GM23338 (cell line): ENCODE data around the gene PAX4. TPM values are rescaled to one million over a fixed set of nuclear protein-coding genes. Genes with fewer than 3 reads are reported as not detected.

Source experiments
- ATAC-seq: fragments of 200-7000 bp; cut with Tn5 transposase; 3 replicates; pipeline ENCODE4 v1.9.1; 2020
- DNase-seq: peaks from one replicate; pipeline ENCODE4 v3.0.0-alpha.2; 2015; ENCODE audit warnings: low spot score
- H2AFZ ChIP-seq: fragments of 200-600 bp; sonication (generic); 2 replicates; pipeline ENCODE4 v1.8.0; 2016; ENCODE audit warnings: antibody characterized with exemption, mild to moderate bottlenecking, moderate library complexity
- H3F3A ChIP-seq: fragments of 200-600 bp; sonication (generic); replicated peaks from 2 replicates; pipeline ENCODE4 v1.8.0; 2017; ENCODE audit warnings: antibody characterized with exemption, mixed run types, low read depth
- H3K27ac ChIP-seq: fragments of 200-600 bp; sonication (generic); 2 replicates; pipeline ENCODE4 v1.6.1; 2016; ENCODE audit warnings: low read depth
- H3K27me3 ChIP-seq: fragments of 200-600 bp; sonication (generic); 2 replicates; pipeline ENCODE4 v1.8.0; 2016; ENCODE audit warnings: mild to moderate bottlenecking, mixed run types, moderate library complexity; ENCODE audit not compliant: insufficient read depth
- H3K36me3 ChIP-seq: fragments of 200-600 bp; sonication (generic); 2 replicates; pipeline ENCODE4 v1.8.0; 2016; ENCODE audit warnings: mild to moderate bottlenecking; ENCODE audit not compliant: insufficient read depth
- H3K4me1 ChIP-seq: fragments of 200-600 bp; sonication (generic); 2 replicates; pipeline ENCODE4 v1.8.0; 2016; ENCODE audit warnings: mild to moderate bottlenecking, moderate library complexity; ENCODE audit not compliant: insufficient read depth
- H3K4me2 ChIP-seq: fragments of 200-600 bp; sonication (generic); 2 replicates; pipeline ENCODE4 v1.7.1; 2017; ENCODE audit warnings: mixed run types
- H3K4me3 ChIP-seq: fragments of 200-600 bp; sonication (generic); 2 replicates; pipeline ENCODE4 v1.6.1; 2016; ENCODE audit warnings: mixed run types
- H3K79me2 ChIP-seq: fragments of 200-600 bp; sonication (generic); replicated peaks from 2 replicates; pipeline ENCODE4 v1.8.0; 2017; ENCODE audit warnings: mild to moderate bottlenecking; ENCODE audit not compliant: insufficient read depth
- H3K9me2 ChIP-seq: fragments of 200-600 bp; sonication (generic); 2 replicates; pipeline ENCODE4 v1.8.0; 2017; ENCODE audit not compliant: insufficient read depth
- H4K20me1 ChIP-seq: fragments of 200-600 bp; sonication (generic); replicated peaks from 2 replicates; pipeline ENCODE4 v1.8.0; 2017; ENCODE audit warnings: mild to moderate bottlenecking; ENCODE audit not compliant: insufficient read depth
- H3K27ac Mint-ChIP-seq: 2 replicates; pipeline ENCODE4 v1.8.0; 2020; ENCODE audit warnings: inconsistent platforms, mild to moderate bottlenecking, moderate library complexity, mixed read lengths
- H3K27me3 Mint-ChIP-seq: 3 replicates; pipeline ENCODE4 v1.8.0; 2022; ENCODE audit warnings: low read depth, mild to moderate bottlenecking, moderate library complexity, mixed read lengths, inconsistent platforms; ENCODE audit not compliant: insufficient read depth, poor library complexity
- H3K36me3 Mint-ChIP-seq: 3 replicates; pipeline ENCODE4 v1.8.0; 2021; ENCODE audit warnings: low read depth, mild to moderate bottlenecking, inconsistent platforms, moderate library complexity, mixed read lengths
- H3K4me1 Mint-ChIP-seq: 3 replicates; pipeline ENCODE4 v1.8.0; 2020; ENCODE audit warnings: mild to moderate bottlenecking, inconsistent platforms, mixed read lengths
- H3K4me3 Mint-ChIP-seq: 3 replicates; pipeline ENCODE4 v1.8.0; 2021; ENCODE audit warnings: moderate library complexity, mild to moderate bottlenecking, inconsistent platforms, mixed read lengths
- H3K9me3 Mint-ChIP-seq: 3 replicates; pipeline ENCODE4 v1.8.0; 2020; ENCODE audit warnings: moderate library complexity, mild to moderate bottlenecking, inconsistent platforms, mixed read lengths
- CREB1 ChIP-seq: fragments of 250-450 bp; sonication (Bioruptor Pico); IDR thresholded peaks from 2 replicates; pipeline ENCODE4 v1.5.0; 2020; ENCODE audit warnings: low read depth, mild to moderate bottlenecking, moderate library complexity
- ETS1 ChIP-seq: IDR thresholded peaks from 2 replicates; pipeline ENCODE4 v1.6.1; 2016; ENCODE audit warnings: antibody characterized with exemption
- EZH2 ChIP-seq: fragments of 200-600 bp; sonication (generic); IDR thresholded peaks from one replicate; pipeline ENCODE4 v1.8.0; 2017; ENCODE audit warnings: antibody characterized with exemption, mild to moderate bottlenecking, low read depth; ENCODE audit not compliant: unreplicated experiment
- EZH2phosphoT487 ChIP-seq: fragments of 200-600 bp; sonication (generic); IDR thresholded peaks from one replicate; pipeline ENCODE4 v1.8.1; 2018; ENCODE audit warnings: antibody characterized with exemption; ENCODE audit not compliant: unreplicated experiment
- JUNB ChIP-seq: IDR thresholded peaks from one replicate; pipeline ENCODE4 v1.6.1; 2016; ENCODE audit warnings: antibody characterized with exemption; ENCODE audit not compliant: unreplicated experiment
- NANOG ChIP-seq: IDR thresholded peaks from 2 replicates; pipeline ENCODE4 v1.6.1; 2016; ENCODE audit warnings: antibody characterized with exemption, borderline replicate concordance
- POLR2AphosphoS5 ChIP-seq: IDR thresholded peaks from 2 replicates; pipeline ENCODE4 v1.6.1; 2016; ENCODE audit warnings: antibody characterized with exemption, low read depth
- REST ChIP-seq: IDR thresholded peaks from one replicate; pipeline ENCODE4 v1.6.1; 2018; ENCODE audit warnings: antibody characterized with exemption; ENCODE audit not compliant: unreplicated experiment
- STAT1 ChIP-seq: IDR thresholded peaks from one replicate; pipeline ENCODE4 v1.6.1; 2016; ENCODE audit warnings: antibody characterized with exemption; ENCODE audit not compliant: unreplicated experiment
- ZNF114 ChIP-seq: fragments of 250-450 bp; sonication (Bioruptor Pico); IDR thresholded peaks from 2 replicates; pipeline ENCODE4 v1.5.0; 2020; ENCODE audit warnings: mild to moderate bottlenecking, moderate library complexity
- ZNF331 ChIP-seq: fragments of 250-450 bp; sonication (Bioruptor Pico); IDR thresholded peaks from 2 replicates; pipeline ENCODE4 v1.5.0; 2020; ENCODE audit warnings: low read depth, mild to moderate bottlenecking, moderate library complexity
- polyA plus RNA-seq: library from polyadenylated mRNA; unstranded; fragments of >200 nt; fragmentation: Nextera tagmentation; extraction: Ambion mirVana; gene quantifications from 2 replicates; pipeline ENCODE4 v1.2.1, GENCODE V29; 2016
- total RNA-seq: library from RNA; depleted of rRNA; stranded (reverse); fragments of >200 nt; shearing (Covaris generic); gene quantifications from 2 replicates; pipeline ENCODE4 v1.2.3, GENCODE V29; 2014
- TF ChIP-seq, protein P1 (sequence below), 2 experiments: fragments of 200-600 bp in 1 of 2; sonication (generic) in 1 of 2; conservative IDR thresholded peaks; 2 replicates each; pipeline versions ENCODE4 v1.5.1 to v1.6.1; 2016 to 2017; ENCODE audit warnings: antibody characterized with exemption in 2 of 2, low read depth in 2 of 2, mild to moderate bottlenecking in 2 of 2, moderate library complexity in 1 of 2
- TF ChIP-seq, protein P2 (sequence below): fragments of 250-450 bp; sonication (Bioruptor Pico); IDR thresholded peaks from 2 replicates; pipeline ENCODE4 v1.5.0; 2020; ENCODE audit warnings: mild to moderate bottlenecking, moderate library complexity

The PAX4 gene
- total and polyA plus RNA-seq, 2 experiments from 2014 or later = not detected

- peaks cover 26% of the 10 kb centered on the region for H3K36me3 Mint-ChIP-seq
- H3K4me1 Mint-ChIP-seq = peaks cover 8% of the 10 kb centered on the region
These were observed 25.4 kb downstream of the PAX4 start for GRCh38 chr7:127592550-127592949.

More at GRCh38 chr7:127592550-127592949, 25.4 kb downstream of the PAX4 start:
- Histone ChIP-seq H3K9me2 (no peaks in the 10 kb centered on the region), H2AFZ (no peak overlapping the region), H3K27ac (no peak overlapping the region), H3F3A (no peaks in the 10 kb centered on the region; the same call in none of the 2 replicates), H3K36me3 (peaks cover 10% of the 10 kb centered on the region), H3K4me2 (no peak overlapping the region), H3K4me1 (peaks cover 8% of the 10 kb centered on the region), H3K79me2 (peaks cover 12% of the 10 kb centered on the region), H4K20me1 (peaks cover 12% of the 10 kb centered on the region), H3K27me3 (peaks cover 4% of the 10 kb centered on the region), H3K4me3 (no peak overlapping the region)
- TF ChIP-seq STAT1 = no peak
- no peak for TF ChIP-seq NANOG
- no peak for TF ChIP-seq JUNB
- TF ChIP-seq, protein P1, sequence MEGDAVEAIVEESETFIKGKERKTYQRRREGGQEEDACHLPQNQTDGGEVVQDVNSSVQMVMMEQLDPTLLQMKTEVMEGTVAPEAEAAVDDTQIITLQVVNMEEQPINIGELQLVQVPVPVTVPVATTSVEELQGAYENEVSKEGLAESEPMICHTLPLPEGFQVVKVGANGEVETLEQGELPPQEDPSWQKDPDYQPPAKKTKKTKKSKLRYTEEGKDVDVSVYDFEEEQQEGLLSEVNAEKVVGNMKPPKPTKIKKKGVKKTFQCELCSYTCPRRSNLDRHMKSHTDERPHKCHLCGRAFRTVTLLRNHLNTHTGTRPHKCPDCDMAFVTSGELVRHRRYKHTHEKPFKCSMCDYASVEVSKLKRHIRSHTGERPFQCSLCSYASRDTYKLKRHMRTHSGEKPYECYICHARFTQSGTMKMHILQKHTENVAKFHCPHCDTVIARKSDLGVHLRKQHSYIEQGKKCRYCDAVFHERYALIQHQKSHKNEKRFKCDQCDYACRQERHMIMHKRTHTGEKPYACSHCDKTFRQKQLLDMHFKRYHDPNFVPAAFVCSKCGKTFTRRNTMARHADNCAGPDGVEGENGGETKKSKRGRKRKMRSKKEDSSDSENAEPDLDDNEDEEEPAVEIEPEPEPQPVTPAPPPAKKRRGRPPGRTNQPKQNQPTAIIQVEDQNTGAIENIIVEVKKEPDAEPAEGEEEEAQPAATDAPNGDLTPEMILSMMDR (conservative IDR thresholded peaks at IDR 0.05; ENCODE audit: low read depth in 2 of 2) = no peak
- no peak for TF ChIP-seq POLR2AphosphoS5
- TF ChIP-seq, protein P2, sequence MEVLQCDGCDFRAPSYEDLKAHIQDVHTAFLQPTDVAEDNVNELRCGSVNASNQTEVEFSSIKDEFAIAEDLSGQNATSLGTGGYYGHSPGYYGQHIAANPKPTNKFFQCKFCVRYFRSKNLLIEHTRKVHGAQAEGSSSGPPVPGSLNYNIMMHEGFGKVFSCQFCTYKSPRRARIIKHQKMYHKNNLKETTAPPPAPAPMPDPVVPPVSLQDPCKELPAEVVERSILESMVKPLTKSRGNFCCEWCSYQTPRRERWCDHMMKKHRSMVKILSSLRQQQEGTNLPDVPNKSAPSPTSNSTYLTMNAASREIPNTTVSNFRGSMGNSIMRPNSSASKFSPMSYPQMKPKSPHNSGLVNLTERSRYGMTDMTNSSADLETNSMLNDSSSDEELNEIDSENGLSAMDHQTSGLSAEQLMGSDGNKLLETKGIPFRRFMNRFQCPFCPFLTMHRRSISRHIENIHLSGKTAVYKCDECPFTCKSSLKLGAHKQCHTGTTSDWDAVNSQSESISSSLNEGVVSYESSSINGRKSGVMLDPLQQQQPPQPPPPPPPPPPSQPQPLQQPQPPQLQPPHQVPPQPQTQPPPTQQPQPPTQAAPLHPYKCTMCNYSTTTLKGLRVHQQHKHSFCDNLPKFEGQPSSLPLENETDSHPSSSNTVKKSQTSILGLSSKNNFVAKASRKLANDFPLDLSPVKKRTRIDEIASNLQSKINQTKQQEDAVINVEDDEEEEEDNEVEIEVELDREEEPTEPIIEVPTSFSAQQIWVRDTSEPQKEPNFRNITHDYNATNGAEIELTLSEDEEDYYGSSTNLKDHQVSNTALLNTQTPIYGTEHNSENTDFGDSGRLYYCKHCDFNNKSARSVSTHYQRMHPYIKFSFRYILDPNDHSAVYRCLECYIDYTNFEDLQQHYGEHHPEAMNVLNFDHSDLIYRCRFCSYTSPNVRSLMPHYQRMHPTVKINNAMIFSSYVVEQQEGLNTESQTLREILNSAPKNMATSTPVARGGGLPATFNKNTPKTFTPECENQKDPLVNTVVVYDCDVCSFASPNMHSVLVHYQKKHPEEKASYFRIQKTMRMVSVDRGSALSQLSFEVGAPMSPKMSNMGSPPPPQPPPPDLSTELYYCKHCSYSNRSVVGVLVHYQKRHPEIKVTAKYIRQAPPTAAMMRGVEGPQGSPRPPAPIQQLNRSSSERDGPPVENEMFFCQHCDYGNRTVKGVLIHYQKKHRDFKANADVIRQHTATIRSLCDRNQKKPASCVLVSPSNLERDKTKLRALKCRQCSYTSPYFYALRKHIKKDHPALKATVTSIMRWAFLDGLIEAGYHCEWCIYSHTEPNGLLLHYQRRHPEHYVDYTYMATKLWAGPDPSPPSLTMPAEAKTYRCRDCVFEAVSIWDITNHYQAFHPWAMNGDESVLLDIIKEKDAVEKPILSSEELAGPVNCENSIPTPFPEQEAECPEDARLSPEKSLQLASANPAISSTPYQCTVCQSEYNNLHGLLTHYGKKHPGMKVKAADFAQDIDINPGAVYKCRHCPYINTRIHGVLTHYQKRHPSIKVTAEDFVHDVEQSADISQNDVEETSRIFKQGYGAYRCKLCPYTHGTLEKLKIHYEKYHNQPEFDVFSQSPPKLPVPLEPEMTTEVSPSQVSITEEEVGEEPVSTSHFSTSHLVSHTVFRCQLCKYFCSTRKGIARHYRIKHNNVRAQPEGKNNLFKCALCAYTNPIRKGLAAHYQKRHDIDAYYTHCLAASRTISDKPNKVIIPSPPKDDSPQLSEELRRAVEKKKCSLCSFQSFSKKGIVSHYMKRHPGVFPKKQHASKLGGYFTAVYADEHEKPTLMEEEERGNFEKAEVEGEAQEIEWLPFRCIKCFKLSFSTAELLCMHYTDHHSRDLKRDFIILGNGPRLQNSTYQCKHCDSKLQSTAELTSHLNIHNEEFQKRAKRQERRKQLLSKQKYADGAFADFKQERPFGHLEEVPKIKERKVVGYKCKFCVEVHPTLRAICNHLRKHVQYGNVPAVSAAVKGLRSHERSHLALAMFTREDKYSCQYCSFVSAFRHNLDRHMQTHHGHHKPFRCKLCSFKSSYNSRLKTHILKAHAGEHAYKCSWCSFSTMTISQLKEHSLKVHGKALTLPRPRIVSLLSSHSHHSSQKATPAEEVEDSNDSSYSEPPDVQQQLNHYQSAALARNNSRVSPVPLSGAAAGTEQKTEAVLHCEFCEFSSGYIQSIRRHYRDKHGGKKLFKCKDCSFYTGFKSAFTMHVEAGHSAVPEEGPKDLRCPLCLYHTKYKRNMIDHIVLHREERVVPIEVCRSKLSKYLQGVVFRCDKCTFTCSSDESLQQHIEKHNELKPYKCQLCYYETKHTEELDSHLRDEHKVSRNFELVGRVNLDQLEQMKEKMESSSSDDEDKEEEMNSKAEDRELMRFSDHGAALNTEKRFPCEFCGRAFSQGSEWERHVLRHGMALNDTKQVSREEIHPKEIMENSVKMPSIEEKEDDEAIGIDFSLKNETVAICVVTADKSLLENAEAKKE (CRISPR knock-in tag) = no peak
- no peak for TF ChIP-seq EZH2
- TF ChIP-seq ZNF331 (CRISPR knock-in tag) = no peak
- TF ChIP-seq EZH2phosphoT487 = no peak
- TF ChIP-seq ZNF114 (CRISPR knock-in tag) = no peak
- no peak for TF ChIP-seq CREB1 (CRISPR knock-in tag)
- TF ChIP-seq ETS1 = no peak
- no peak for TF ChIP-seq REST
- no peak overlapping the region for H3K27ac Mint-ChIP-seq
- no peaks in the 10 kb centered on the region; the same call in 2 of the 3 replicates for H3K9me3 Mint-ChIP-seq
- no peak for ATAC-seq
- H3K4me3 Mint-ChIP-seq = no peak overlapping the region
- H3K27me3 Mint-ChIP-seq = peaks cover 14% of the 10 kb centered on the region
- DNase-seq = no peak
